ENCODE data around the gene MUCL3. TPM values are rescaled to one million over a fixed set of nuclear protein-coding genes. Genes with fewer than 3 reads are reported as not detected.

Gene MUCL3
- total RNA-seq, 1 donor from 2014 or later = 0.05 TPM

Other genes starting within 250 kb of the MUCL3 start
- 35.5 and 37.9 TPM in 2 replicates for gene NRM, start 250.0 kb upstream of the MUCL3 start, total RNA-seq
- 58.5 and 67.6 TPM in 2 replicates for gene MDC1, start 223.7 kb upstream of the MUCL3 start, total RNA-seq
- gene TUBB, start 220.6 kb upstream of the MUCL3 start, total RNA-seq = 1,227 and 1,272 TPM in 2 replicates
- gene FLOT1, start 198.3 kb upstream of the MUCL3 start, total RNA-seq = 111 and 115 TPM in 2 replicates
- gene IER3, start 196.4 kb upstream of the MUCL3 start, total RNA-seq = 22.1 and 23.2 TPM in 2 replicates
- 154 and 163 TPM in 2 replicates for gene DDR1, start 56.5 kb upstream of the MUCL3 start, total RNA-seq
- gene GTF2H4, start 32.8 kb upstream of the MUCL3 start, total RNA-seq = 73.0 and 74.7 TPM in 2 replicates
- gene VARS2, start 26.7 kb upstream of the MUCL3 start, total RNA-seq = 56.3 and 58.0 TPM in 2 replicates
- 1.0 and 2.6 TPM in 2 replicates for gene SFTA2, start 8.8 kb upstream of the MUCL3 start, total RNA-seq
- gene MUC21, start 42.7 kb downstream of the MUCL3 start, total RNA-seq = not detected in 2 replicates
- not detected in 2 replicates for gene MUC22, start 69.5 kb downstream of the MUCL3 start, total RNA-seq
- not detected in 2 replicates for gene C6orf15, start 171.6 kb downstream of the MUCL3 start, total RNA-seq
- not detected in 2 replicates for gene PSORS1C1, start 173.8 kb downstream of the MUCL3 start, total RNA-seq
- not detected in 2 replicates for gene CDSN, start 179.5 kb downstream of the MUCL3 start, total RNA-seq
- not detected in 2 replicates for gene PSORS1C2, start 198.1 kb downstream of the MUCL3 start, total RNA-seq
- 47.2 and 47.3 TPM in 2 replicates for gene CCHCR1, start 216.8 kb downstream of the MUCL3 start, total RNA-seq
- gene TCF19, start 217.6 kb downstream of the MUCL3 start, total RNA-seq = 9.3 and 9.6 TPM in 2 replicates
- 0.49 and 1.6 TPM in 2 replicates for gene POU5F1, start 229.7 kb downstream of the MUCL3 start, total RNA-seq

All from progenitor cell of endocrine pancreas (in vitro differentiated cells).